B cell (primary cell): ENCODE measurements around the gene COX8C. TPM values are rescaled to one million over a fixed set of nuclear protein-coding genes. Genes with fewer than 3 reads are reported as not detected.

Experiments
- ATAC-seq: fragments of 200-7000 bp; cut with Tn5 transposase; one replicate; pipeline ENCODE4 v1.10.0; 2021; ENCODE audit warnings: low read depth, mild to moderate bottlenecking, moderate number of reproducible peaks, moderate library complexity
- CTCF ChIA-PET: fragments of 350-600 bp; sonication (Branson Sonifier 250); formaldehyde crosslinking; loops from one replicate; lab custom pipeline; 2021; ENCODE audit warnings: antibody characterized with exemption, inconsistent platforms; lab: Charles Lee
- POLR2A ChIA-PET: fragments of 350-600 bp; sonication (Branson Sonifier 250); formaldehyde crosslinking; loops from one replicate; lab custom pipeline; 2021; ENCODE audit warnings: antibody characterized with exemption; lab: Charles Lee
- DNase-seq: peaks from one replicate; pipeline ENCODE4 v3.0.0; 2013
- H2AFZ ChIP-seq: 2 replicates; pipeline ENCODE4 v1.6.1; 2012; ENCODE audit warnings: mild to moderate bottlenecking, low read depth, low read length; ENCODE audit not compliant: insufficient read depth, poor library complexity, severe bottlenecking
- H3K27ac ChIP-seq, 2 donors: 1 replicate in 1 of 2; 2 replicates in 1 of 2; pipeline ENCODE4 v1.5.1; 2012 to 2013; ENCODE audit warnings: low read length in 2 of 2, mild to moderate bottlenecking in 2 of 2, moderate library complexity in 1 of 2
- H3K27me3 ChIP-seq, 4 experiments: fragments of 200-600 bp in 1 of 4; sonication (generic) in 1 of 4; replicated peaks in 1 of 4; 1 replicate in 2 of 4; 2 replicates in 2 of 4; pipeline versions ENCODE4 v1.6.1 to v1.7.0; 2013 to 2016; ENCODE audit warnings: low read length in 3 of 4, mild to moderate bottlenecking in 2 of 4, mixed read lengths in 1 of 4, moderate library complexity in 1 of 4; ENCODE audit not compliant: insufficient read depth in 4 of 4, control insufficient read depth in 3 of 4; ENCODE audit errors: control extremely low read depth in 1 of 4
- H3K36me3 ChIP-seq, 2 experiments: replicated peaks in 1 of 2; 1 replicate in 1 of 2; 2 replicates in 1 of 2; pipeline versions ENCODE4 v1.6.1 to v1.7.1; 2013; ENCODE audit warnings: low read length in 1 of 2; ENCODE audit not compliant: insufficient read depth in 2 of 2, control insufficient read depth in 1 of 2; ENCODE audit errors: control extremely low read depth in 1 of 2, extremely low read depth in 1 of 2
- H3K4me1 ChIP-seq, 2 donors: fragments of 200-600 bp in 1 of 2; sonication (generic) in 1 of 2; 1 replicate in 1 of 2; 2 replicates in 1 of 2; pipeline versions ENCODE4 v1.5.1 to v1.6.1; 2013 to 2017; ENCODE audit warnings: low read length in 2 of 2; ENCODE audit not compliant: control insufficient read depth in 2 of 2, insufficient read depth in 2 of 2
- H3K4me2 ChIP-seq: replicated peaks from 2 replicates; pipeline ENCODE3; 2012; ENCODE audit warnings: mild to moderate bottlenecking, low read depth, low read length; ENCODE audit not compliant: poor library complexity, severe bottlenecking
- H3K4me3 ChIP-seq, 5 experiments: fragments of 200-600 bp in 1 of 5; sonication (generic) in 1 of 5; 1 replicate in 3 of 5; 2 replicates in 2 of 5; pipeline versions ENCODE4 v1.5.1 to v1.7.0; 2011 to 2016; ENCODE audit warnings: low read length in 4 of 5, mild to moderate bottlenecking in 4 of 5, low read depth in 2 of 5, control low read depth in 1 of 5, moderate library complexity in 1 of 5; ENCODE audit not compliant: insufficient read depth in 1 of 5; ENCODE audit errors: control extremely low read depth in 1 of 5, extremely low read depth in 1 of 5
- H3K79me2 ChIP-seq: fragments of 200-600 bp; sonication (generic); one replicate; pipeline ENCODE4 v1.6.0; 2016; ENCODE audit warnings: low read length; ENCODE audit not compliant: control insufficient read depth, insufficient read depth
- H3K9ac ChIP-seq: fragments of 200-600 bp; sonication (generic); 2 replicates; pipeline ENCODE4 v1.6.1; 2017; ENCODE audit warnings: mild to moderate bottlenecking, low read length, moderate library complexity
- H3K9me3 ChIP-seq, 3 donors: one replicate each; pipeline versions ENCODE4 v1.6.1 to v1.7.1; 2013; ENCODE audit warnings: low read length in 2 of 3; ENCODE audit not compliant: control insufficient read depth in 2 of 3, insufficient read depth in 1 of 3; ENCODE audit errors: control extremely low read depth in 1 of 3
- H4K20me1 ChIP-seq: 2 replicates; pipeline ENCODE4 v1.6.0; 2012; ENCODE audit warnings: mild to moderate bottlenecking, low read length; ENCODE audit not compliant: insufficient read depth, control insufficient read depth, poor library complexity, severe bottlenecking
- H3K27ac Mint-ChIP-seq: one replicate; pipeline ENCODE4 v1.8.0; 2021; ENCODE audit warnings: mixed read lengths
- H3K27me3 Mint-ChIP-seq: one replicate; pipeline ENCODE4 v1.8.0; 2021; ENCODE audit warnings: mixed read lengths
- H3K4me1 Mint-ChIP-seq: one replicate; pipeline ENCODE4 v1.8.0; 2021; ENCODE audit warnings: mixed read lengths
- H3K4me3 Mint-ChIP-seq: one replicate; pipeline ENCODE4 v1.8.0; 2021; ENCODE audit warnings: mixed read lengths
- H3K9me3 Mint-ChIP-seq: one replicate; pipeline ENCODE4 v1.8.0; 2022; ENCODE audit warnings: mixed read lengths; ENCODE audit not compliant: insufficient read depth
- CTCF ChIP-seq: fragments of 200-600 bp; IDR thresholded peaks from one replicate; pipeline ENCODE4 v1.8.0; 2022; ENCODE audit warnings: antibody characterized with exemption, mild to moderate bottlenecking
- EZH2 ChIP-seq: IDR thresholded peaks from 2 replicates; pipeline ENCODE4 v1.6.1; 2012; ENCODE audit warnings: borderline replicate concordance, low read depth, mild to moderate bottlenecking, moderate library complexity, low read length; ENCODE audit not compliant: insufficient read depth, poor library complexity, severe bottlenecking
- WGBS: methylation state at CpG from one replicate; pipeline ENCODE4 v1.1.5; 2013; ENCODE audit warnings: missing lambda C conversion rate; ENCODE audit not compliant: insufficient coverage; 5-methylcytosine and 5-hydroxymethylcytosine counted together
- intact Hi-C: fragments of 100-400 bp; cut with micrococcal nuclease; formaldehyde crosslinking; loops from one replicate; pipeline ENCODE4 v1.10.0; 2022
- polyA plus RNA-seq: library from polyadenylated mRNA; depleted of rRNA; stranded (reverse); fragments of >200 nt; gene quantifications from 2 replicates; pipeline ENCODE4 v1.2.3, GENCODE V29; 2012
- total RNA-seq, 2 donors: library from RNA; stranded (reverse); fragments of 120-200 nt in 1 of 2; gene quantifications; 1 replicate in 1 of 2; 2 replicates in 1 of 2; pipeline versions ENCODE4 v1.2.3 to v1.2.4, GENCODE V29; 2013 to 2022

The COX8C gene
- total and polyA plus RNA-seq, 2 donors (not counting 1 experiment from before 2014, with no cell fraction given): not detected

- WGBS: under 1% methylated on average over 61 of the region's 61 CpGs
- H3K4me3 ChIP-seq: peak overlapping the region; percentile 66 to 90 (median 81)
- H3K9me3 ChIP-seq: peaks cover 0 to 8% (median 5%) of the 10 kb centered on the region in 3 donors
- ChIA-PET POLR2A (no interaction called here), CTCF (no interaction called here)
- TF ChIP-seq EZH2 (no peak), CTCF (no peak)
- H3K27ac Mint-ChIP-seq: peak overlapping the region; percentile 95
- intact Hi-C loops: loop anchor here (2.0 kb wide), 2 partner anchors 218 to 630 kb away; partner anchors contain the start of gene ITPK1
- no peaks in the 10 kb centered on the region for H3K9me3 Mint-ChIP-seq
- peak overlapping the region; percentile 59 to 92 for H3K27ac ChIP-seq
- peak overlapping the region; percentile 84 for H3K9ac ChIP-seq
- H2AFZ ChIP-seq: peak overlapping the region; percentile 92
- ATAC-seq (peak; percentile 53), DNase-seq (no peak)
- no peaks in the 10 kb centered on the region for H3K27me3 Mint-ChIP-seq
- H3K4me2 ChIP-seq: peak overlapping the region; percentile 82
- H3K79me2 ChIP-seq: peaks cover 52% of the 10 kb centered on the region
- peaks cover 4% of the 10 kb centered on the region for H4K20me1 ChIP-seq
- peaks cover 19 to 31% of the 10 kb centered on the region in 2 donors for H3K4me1 ChIP-seq
- peaks cover 53% of the 10 kb centered on the region for H3K4me1 Mint-ChIP-seq
- no peaks in the 10 kb centered on the region for H3K27me3 ChIP-seq
- no peaks in the 10 kb centered on the region for H3K36me3 ChIP-seq
- H3K4me3 Mint-ChIP-seq: peak overlapping the region; percentile 92
These were observed 14.6 kb upstream of the COX8C start for GRCh38 chr14:93332397-93332852.

- Histone ChIP-seq H3K4me2 (peak within 1 kb of the TSS; percentile 82), H3K9ac (peak within 1 kb of the TSS; percentile 84), H3K4me3 (peak within 1 kb of the TSS; percentile 66 to 95 (median 82)), H2AFZ (peak within 1 kb of the TSS; percentile 92), H3K9me3 (peaks cover 0 to 14% (median 6%) of the 10 kb centered on the region in 3 donors), H4K20me1 (no peaks in the 10 kb centered on the region), H3K27ac (peak within 1 kb of the TSS; percentile 59 to 92), H3K36me3 (no peaks in the 10 kb centered on the region), H3K79me2 (peaks cover 46% of the 10 kb centered on the region), H3K27me3 (no peaks in the 10 kb centered on the region), H3K4me1 (peaks cover 19 to 31% of the 10 kb centered on the region in 2 donors)
- H3K9me3 Mint-ChIP-seq: no peaks in the 10 kb centered on the region
- ATAC-seq (peak; percentile 90), DNase-seq (peak; percentile 96)
- WGBS: under 1% methylated on average over 67 of the region's 74 CpGs
- H3K4me1 Mint-ChIP-seq: peaks cover 49% of the 10 kb centered on the region
- no peaks in the 10 kb centered on the region for H3K27me3 Mint-ChIP-seq
- ChIA-PET CTCF (no interaction called here), POLR2A (no interaction called here)
- H3K27ac Mint-ChIP-seq: peak within 1 kb of the TSS; percentile 95
- TF ChIP-seq EZH2: no peak
- no peak for TF ChIP-seq CTCF
- intact Hi-C loops: loop anchor here (1.0 to 2.0 kb wide), 5 partner anchors 42 to 630 kb away; partner anchors contain the start of genes GON7, ITPK1, MOAP1 and UBR7
- H3K4me3 Mint-ChIP-seq: peak within 1 kb of the TSS; percentile 92
These were observed 13.9 kb upstream of the COX8C start, which contains the start of gene BTBD7 for GRCh38 chr14:93332853-93333630. TSS of gene BTBD7 (minus strand) at chr14:93333036. CDS start at chr14:93296051, 36,985 bp downstream.
